ENCODE data around the gene RUNX1. TPM values are rescaled to one million over a fixed set of nuclear protein-coding genes. Genes with fewer than 3 reads are reported as not detected.

The RUNX1 gene
- polyA plus RNA-seq, 1 of the 3 experiments (the other 2 are of a cell fraction): 17.1 TPM

DNA sequence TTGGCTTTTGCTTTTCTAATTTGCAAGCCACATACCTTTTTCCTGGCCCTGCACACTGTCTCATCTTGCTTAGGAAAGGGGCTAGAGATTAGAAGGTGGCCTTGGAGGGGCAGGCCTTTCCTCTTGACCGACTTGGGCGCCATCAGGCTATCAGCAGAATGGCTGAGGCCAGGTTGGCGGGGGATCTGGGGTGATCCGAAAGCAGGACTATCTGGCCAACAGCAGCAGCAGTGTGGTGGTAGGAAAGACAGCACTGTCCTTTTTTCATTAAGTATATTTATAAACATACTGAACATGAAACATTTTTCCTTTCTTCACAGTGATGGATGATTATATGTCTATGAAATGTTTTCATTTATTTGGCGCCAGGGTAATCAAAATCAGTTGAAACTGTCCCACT, 23.5 kb upstream of the RUNX1 start:
- Histone ChIP-seq H3F3A (replicated peaks; ENCODE audit: insufficient read depth) (peaks cover 5% of the 10 kb centered on the region), H3K79me2 (ENCODE audit: insufficient read depth) (no peaks in the 10 kb centered on the region), H3K4me3 (ENCODE audit: low read depth in 2 of 2, low read length in 1 of 2) (no peak overlapping the region), H3K27ac (ENCODE audit: low read depth in 2 of 2, low read length in 1 of 2) (no peak overlapping the region), H3K9me3 (no peaks in the 10 kb centered on the region), H2AFZ (ENCODE audit: low read depth) (no peak overlapping the region), H3K9me2 (no peaks in the 10 kb centered on the region), H3K36me3 (replicated peaks in 1 of 2; ENCODE audit: control insufficient read depth in 1 of 2, insufficient read depth in 2 of 2, low read length in 1 of 2) (no peaks in the 10 kb centered on the region), H3K4me2 (no peak overlapping the region), H4K20me1 (ENCODE audit: insufficient read depth) (no peaks in the 10 kb centered on the region), H3K9ac (no peak overlapping the region), H3K27me3 (ENCODE audit: insufficient read depth) (no peaks in the 10 kb centered on the region), H3K4me1 (ENCODE audit: control insufficient read depth in 1 of 2, insufficient read depth in 2 of 2, low read depth in 1 of 2, low read length in 1 of 2) (peaks cover 0 to 2% of the 10 kb centered on the region in 2 experiments; a peak in 1 of 4 replicates)
- WGBS (ENCODE audit: low lambda C conversion rate): 73% methylated on average over 5 of the region's 5 CpGs
- ChIA-PET POLR2A (no interaction called here), CTCF (no interaction called here)
- no peak for TF ChIP-seq REST (IDR thresholded peaks at IDR 0.05; ENCODE audit: low read depth, low read length)
- DNase-seq: no peak

DNA sequence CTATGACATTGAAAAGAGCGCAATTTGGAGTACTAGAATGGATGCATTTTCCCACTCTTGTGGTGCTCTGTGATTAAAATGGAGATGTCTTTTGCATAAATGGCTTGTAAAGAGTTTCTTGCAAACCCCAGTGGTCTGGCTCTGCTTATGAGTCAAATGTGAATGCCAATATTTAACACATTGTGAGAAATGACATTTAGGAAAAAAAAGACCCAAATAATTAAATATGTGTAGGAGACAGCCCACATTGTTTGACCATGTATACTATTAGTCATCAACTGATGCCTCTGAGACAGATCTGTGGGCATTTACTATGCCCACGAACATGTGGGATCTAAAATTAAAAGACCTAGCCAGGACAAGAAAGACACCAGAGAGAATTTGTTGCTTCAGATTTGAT, 22.2 kb upstream of the RUNX1 start:
- no peaks in the 10 kb centered on the region for H3K79me2 ChIP-seq (ENCODE audit: insufficient read depth)
- H3K9me3 ChIP-seq: no peaks in the 10 kb centered on the region
- H3K4me2 ChIP-seq: no peak overlapping the region
- no peaks in the 10 kb centered on the region for H3K36me3 ChIP-seq (replicated peaks in 1 of 2; ENCODE audit: control insufficient read depth in 1 of 2, insufficient read depth in 2 of 2, low read length in 1 of 2)
- no peak for DNase-seq
- no peaks in the 10 kb centered on the region for H3K9me2 ChIP-seq
- 49% methylated on average over 2 of the region's 2 CpGs for WGBS (ENCODE audit: low lambda C conversion rate)
- H3F3A ChIP-seq (replicated peaks; ENCODE audit: insufficient read depth): peaks cover 3% of the 10 kb centered on the region
- H4K20me1 ChIP-seq (ENCODE audit: insufficient read depth): no peaks in the 10 kb centered on the region
- no peak overlapping the region for H2AFZ ChIP-seq (ENCODE audit: low read depth)
- H3K27me3 ChIP-seq (ENCODE audit: insufficient read depth): no peaks in the 10 kb centered on the region
- no peak overlapping the region for H3K27ac ChIP-seq (ENCODE audit: low read depth in 2 of 2, low read length in 1 of 2)
- ChIA-PET CTCF (no interaction called here), POLR2A (no interaction called here)
- H3K4me3 ChIP-seq (ENCODE audit: low read depth in 2 of 2, low read length in 1 of 2): no peak overlapping the region
- no peak overlapping the region for H3K9ac ChIP-seq
- H3K4me1 ChIP-seq (ENCODE audit: control insufficient read depth in 1 of 2, insufficient read depth in 2 of 2, low read depth in 1 of 2, low read length in 1 of 2): peaks cover 0 to 2% of the 10 kb centered on the region in 2 experiments; a peak in 1 of 4 replicates
- TF ChIP-seq EZH2phosphoT487 (IDR thresholded peaks at IDR 0.05; ENCODE audit: borderline replicate concordance, low read depth) (no peak), YY1 (IDR thresholded peaks at IDR 0.05; ENCODE audit: low read depth) (no peak), MEF2A (IDR thresholded peaks at IDR 0.05; ENCODE audit: borderline replicate concordance, low read depth) (no peak), SIN3A (IDR thresholded peaks at IDR 0.05; ENCODE audit: borderline replicate concordance, low read depth, low read length) (no peak), RAD21 (IDR thresholded peaks at IDR 0.05; ENCODE audit: low read length) (no peak), TCF12 (IDR thresholded peaks at IDR 0.05) (peak; percentile 21; the same call in 1 of the 2 replicates), TEAD4 (IDR thresholded peaks at IDR 0.05; ENCODE audit: borderline replicate concordance, insufficient read depth) (no peak), RCOR1 (IDR thresholded peaks at IDR 0.05; ENCODE audit: low read length) (no peak), FOSL2 (IDR thresholded peaks at IDR 0.05; ENCODE audit: borderline replicate concordance, low read depth) (0 out of 2 replicates have a peak, but pooled peaks have one; percentile 23), MXI1 (IDR thresholded peaks at IDR 0.05; ENCODE audit: low read depth, low read length) (no peak), TAF1 (IDR thresholded peaks at IDR 0.05; ENCODE audit: borderline replicate concordance, low read depth, low read length) (no peak), NFIC (IDR thresholded peaks at IDR 0.05; ENCODE audit: borderline replicate concordance) (no peak), RFX5 (IDR thresholded peaks at IDR 0.05; ENCODE audit: low read length) (no peak), JUND (IDR thresholded peaks at IDR 0.05) (peak; percentile 8; the same call in 1 of the 2 replicates), FOXM1 (IDR thresholded peaks at IDR 0.05; ENCODE audit: low read depth) (no peak), SMC3 (IDR thresholded peaks at IDR 0.05; ENCODE audit: low read depth, low read length) (no peak), ELF1 (IDR thresholded peaks at IDR 0.05) (no peak), EP300 (IDR thresholded peaks at IDR 0.05; ENCODE audit: borderline replicate concordance in 1 of 2, low read depth in 1 of 2, low read length in 1 of 2) (no peak)
- TF ChIP-seq, protein P1, sequence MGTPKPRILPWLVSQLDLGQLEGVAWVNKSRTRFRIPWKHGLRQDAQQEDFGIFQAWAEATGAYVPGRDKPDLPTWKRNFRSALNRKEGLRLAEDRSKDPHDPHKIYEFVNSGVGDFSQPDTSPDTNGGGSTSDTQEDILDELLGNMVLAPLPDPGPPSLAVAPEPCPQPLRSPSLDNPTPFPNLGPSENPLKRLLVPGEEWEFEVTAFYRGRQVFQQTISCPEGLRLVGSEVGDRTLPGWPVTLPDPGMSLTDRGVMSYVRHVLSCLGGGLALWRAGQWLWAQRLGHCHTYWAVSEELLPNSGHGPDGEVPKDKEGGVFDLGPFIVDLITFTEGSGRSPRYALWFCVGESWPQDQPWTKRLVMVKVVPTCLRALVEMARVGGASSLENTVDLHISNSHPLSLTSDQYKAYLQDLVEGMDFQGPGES (IDR thresholded peaks at IDR 0.05; ENCODE audit: low read depth, low read length): no peak
- TF ChIP-seq, protein P2, sequence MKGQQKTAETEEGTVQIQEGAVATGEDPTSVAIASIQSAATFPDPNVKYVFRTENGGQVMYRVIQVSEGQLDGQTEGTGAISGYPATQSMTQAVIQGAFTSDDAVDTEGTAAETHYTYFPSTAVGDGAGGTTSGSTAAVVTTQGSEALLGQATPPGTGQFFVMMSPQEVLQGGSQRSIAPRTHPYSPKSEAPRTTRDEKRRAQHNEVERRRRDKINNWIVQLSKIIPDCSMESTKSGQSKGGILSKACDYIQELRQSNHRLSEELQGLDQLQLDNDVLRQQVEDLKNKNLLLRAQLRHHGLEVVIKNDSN (IDR thresholded peaks at IDR 0.05; ENCODE audit: borderline replicate concordance, low read depth): no peak
- TF ChIP-seq, protein P3, sequence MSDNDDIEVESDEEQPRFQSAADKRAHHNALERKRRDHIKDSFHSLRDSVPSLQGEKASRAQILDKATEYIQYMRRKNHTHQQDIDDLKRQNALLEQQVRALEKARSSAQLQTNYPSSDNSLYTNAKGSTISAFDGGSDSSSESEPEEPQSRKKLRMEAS (IDR thresholded peaks at IDR 0.05; ENCODE audit: low read depth): no peak
- TF ChIP-seq, protein P4, sequence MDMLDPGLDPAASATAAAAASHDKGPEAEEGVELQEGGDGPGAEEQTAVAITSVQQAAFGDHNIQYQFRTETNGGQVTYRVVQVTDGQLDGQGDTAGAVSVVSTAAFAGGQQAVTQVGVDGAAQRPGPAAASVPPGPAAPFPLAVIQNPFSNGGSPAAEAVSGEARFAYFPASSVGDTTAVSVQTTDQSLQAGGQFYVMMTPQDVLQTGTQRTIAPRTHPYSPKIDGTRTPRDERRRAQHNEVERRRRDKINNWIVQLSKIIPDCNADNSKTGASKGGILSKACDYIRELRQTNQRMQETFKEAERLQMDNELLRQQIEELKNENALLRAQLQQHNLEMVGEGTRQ (IDR thresholded peaks at IDR 0.05; ENCODE audit: borderline replicate concordance, low read depth, low read length): no peak
